Jurkat, Clone E6-1 (cell line): ENCODE measurements around the gene SLIT1.

Experiments
- DNase-seq: peaks from one replicate; pipeline ENCODE4 v3.0.0-alpha.2; 2011; ENCODE audit warnings: low read depth, low spot score
- H3K4me3 ChIP-seq: 2 replicates; pipeline ENCODE4 v1.5.1; 2011; ENCODE audit warnings: mild to moderate bottlenecking, low read length, control low read depth, moderate library complexity

Gene SLIT1

GRCh38 chr10:97022616-97023015 is 163.1 kb downstream of the SLIT1 start:
- no peak overlapping the region for H3K4me3 ChIP-seq
- DNase-seq = no peak

GRCh38 chr10:97020452-97021400 is 165.0 kb downstream of the SLIT1 start:
- DNase-seq = no peak
- H3K4me3 ChIP-seq = no peak overlapping the region

- no peak overlapping the region for H3K4me3 ChIP-seq
- no peak for DNase-seq
Observed at GRCh38 chr10:97019213-97019844, 166.4 kb downstream of the SLIT1 start.

- H3K4me3 ChIP-seq = no peak overlapping the region
- DNase-seq = no peak
Observed at GRCh38 chr10:97018251-97019212, 167.2 kb downstream of the SLIT1 start.

GRCh38 chr10:97017474-97017903 is 168.3 kb downstream of the SLIT1 start:
- H3K4me3 ChIP-seq = no peak overlapping the region
- no peak for DNase-seq

- peak; percentile 45 for DNase-seq
- H3K4me3 ChIP-seq = no peak overlapping the region
Observed at GRCh38 chr10:97016728-97017473, 168.9 kb downstream of the SLIT1 start.

GRCh38 chr10:97015240-97015639 is 170.5 kb downstream of the SLIT1 start:
- no peak for DNase-seq

GRCh38 chr10:97013983-97014382 is 171.8 kb downstream of the SLIT1 start:
- H3K4me3 ChIP-seq = no peak overlapping the region
- no peak for DNase-seq

More at GRCh38 chr10:97015240-97015639, 170.5 kb downstream of the SLIT1 start:
- H3K4me3 ChIP-seq = no peak overlapping the region

- no peak for DNase-seq
- H3K4me3 ChIP-seq = no peak overlapping the region
Observed at GRCh38 chr10:97013568-97013967, 172.2 kb downstream of the SLIT1 start.

- H3K4me3 ChIP-seq = no peak overlapping the region
Observed at GRCh38 chr10:97012470-97012869, 173.3 kb downstream of the SLIT1 start.

GRCh38 chr10:97011397-97011796 is 174.4 kb downstream of the SLIT1 start:
- DNase-seq = no peak
- H3K4me3 ChIP-seq = no peak overlapping the region

More at GRCh38 chr10:97012470-97012869, 173.3 kb downstream of the SLIT1 start:
- DNase-seq = no peak

- DNase-seq = no peak
- H3K4me3 ChIP-seq = no peak overlapping the region
Observed at GRCh38 chr10:97010695-97011206, 175.0 kb downstream of the SLIT1 start.

GRCh38 chr10:97007417-97007816 is 178.3 kb downstream of the SLIT1 start:
- no peak for DNase-seq
- H3K4me3 ChIP-seq = no peak overlapping the region

GRCh38 chr10:97006364-97006763 is 179.4 kb downstream of the SLIT1 start:
- DNase-seq = no peak
- no peak overlapping the region for H3K4me3 ChIP-seq

- no peak overlapping the region for H3K4me3 ChIP-seq
- no peak for DNase-seq
Observed at GRCh38 chr10:97005349-97005748, 180.4 kb downstream of the SLIT1 start.

GRCh38 chr10:97004591-97004990 is 181.2 kb downstream of the SLIT1 start:
- no peak for DNase-seq
- H3K4me3 ChIP-seq = no peak overlapping the region

GRCh38 chr10:97003804-97004201 is 182.0 kb downstream of the SLIT1 start:
- no peak overlapping the region for H3K4me3 ChIP-seq
- no peak for DNase-seq

- no peak for DNase-seq
- H3K4me3 ChIP-seq = no peak overlapping the region
Observed at GRCh38 chr10:97003151-97003803, 182.5 kb downstream of the SLIT1 start.
